ENCODE measurements around the gene PNMA8C.
"Not testable (repeated sequence)": the region's sequence is repeated elsewhere in the genome, so short reads cannot be mapped to it uniquely, and the experiment has no call there.

Gene PNMA8C

GRCh38 chr19:46446021-46446420, 17.3 kb upstream of the PNMA8C start:
- no peak for DNase-seq

- no peak for DNase-seq
Measured at GRCh38 chr19:46442808-46443450, 14.2 kb upstream of the PNMA8C start.

GRCh38 chr19:46441866-46442265, 13.1 kb upstream of the PNMA8C start:
- no peak for DNase-seq

- DNase-seq, result not testable (repeated sequence)
Measured at GRCh38 chr19:46435689-46436088, 7.0 kb upstream of the PNMA8C start.

- peak; percentile 77 for DNase-seq
Measured at GRCh38 chr19:46435009-46435408, 6.3 kb upstream of the PNMA8C start.

- not testable (repeated sequence) for DNase-seq
Measured at GRCh38 chr19:46433470-46433869, 4.7 kb upstream of the PNMA8C start.

- no peak for DNase-seq
Measured at GRCh38 chr19:46431824-46432223, 3.1 kb upstream of the PNMA8C start.

- no peak for DNase-seq
Measured at GRCh38 chr19:46429999-46430398, 1.3 kb upstream of the PNMA8C start.

GRCh38 chr19:46427518-46428045, 1.2 kb downstream of the PNMA8C start:
- DNase-seq, result no peak

- peak; percentile 80 for DNase-seq
Measured at GRCh38 chr19:46426506-46427162, 2.1 kb downstream of the PNMA8C start.

- DNase-seq, result no peak
Measured at GRCh38 chr19:46426035-46426505, 2.7 kb downstream of the PNMA8C start.

- DNase-seq, result no peak
Measured at GRCh38 chr19:46423188-46423587, 5.5 kb downstream of the PNMA8C start.

GRCh38 chr19:46422344-46422743, 6.4 kb downstream of the PNMA8C start:
- DNase-seq, result no peak

- DNase-seq, result no peak
Measured at GRCh38 chr19:46420056-46420455, 8.7 kb downstream of the PNMA8C start.

GRCh38 chr19:46415804-46416709, 12.7 kb downstream of the PNMA8C start:
- DNase-seq, result peak; percentile 81

- not testable (repeated sequence) for DNase-seq
Measured at GRCh38 chr19:46414899-46415298, 13.8 kb downstream of the PNMA8C start.

GRCh38 chr19:46413262-46414031, 15.3 kb downstream of the PNMA8C start, which contains the start of gene CCDC8:
Gene CCDC8 (minus strand): TSS chr19:46413564. CDS start chr19:46412810, 754 bp downstream.
- DNase-seq, result peak; percentile 54

GRCh38 chr19:46412650-46413261, 16.0 kb downstream of the PNMA8C start:
- no peak for DNase-seq

GRCh38 chr19:46411925-46412649, 16.6 kb downstream of the PNMA8C start:
- no peak for DNase-seq

GRCh38 chr19:46411088-46411924, 17.4 kb downstream of the PNMA8C start:
- no peak for DNase-seq

All from midbrain (tissue), 1 donor.